HepG2 (cell line): Measurements from ENCODE around the gene ZNF620. TPM values are rescaled to one million over a fixed set of nuclear protein-coding genes. Genes with fewer than 3 reads are reported as not detected.

Experiments used
- DNMT1 ChIP-seq: sonication (generic); formaldehyde crosslinking; IDR thresholded peaks from 2 replicates; pipeline ENCODE4 v1.5.1; 2020; ENCODE audit warnings: mild to moderate bottlenecking, missing genetic modification reagents
- GRHL1 ChIP-seq: sonication (generic); formaldehyde crosslinking; conservative IDR thresholded peaks from 2 replicates; pipeline ENCODE4 v1.8.0; 2022; ENCODE audit warnings: missing genetic modification reagents
- HMGXB3 ChIP-seq: sonication (generic); formaldehyde crosslinking; IDR thresholded peaks from 2 replicates; pipeline ENCODE4 v1.4.0; 2020; ENCODE audit warnings: missing genetic modification reagents, borderline replicate concordance
- HOXA9 ChIP-seq: sonication (generic); formaldehyde crosslinking; IDR thresholded peaks from 2 replicates; pipeline ENCODE4 v1.8.1; 2022; ENCODE audit warnings: missing genetic modification reagents, mild to moderate bottlenecking, moderate library complexity, borderline replicate concordance
- HOXD1 ChIP-seq: sonication (generic); formaldehyde crosslinking; IDR thresholded peaks from 2 replicates; pipeline ENCODE4 v1.5.0; 2020; ENCODE audit warnings: missing genetic modification reagents
- MYC ChIP-seq: sonication (generic); formaldehyde crosslinking; IDR thresholded peaks from 2 replicates; pipeline ENCODE4 v1.9.0; 2021; ENCODE audit warnings: missing genetic modification reagents, borderline replicate concordance
- SCMH1 ChIP-seq: sonication (generic); formaldehyde crosslinking; IDR thresholded peaks from 2 replicates; pipeline ENCODE4 v1.9.0; 2021; ENCODE audit warnings: missing genetic modification reagents, mild to moderate bottlenecking, borderline replicate concordance
- SIN3A ChIP-seq: IDR thresholded peaks from 2 replicates; pipeline ENCODE4 v1.6.1; 2011; ENCODE audit warnings: low read depth, mild to moderate bottlenecking, control low read depth, low read length, borderline replicate concordance
- TCF7 ChIP-seq: sonication (generic); IDR thresholded peaks from 2 replicates; pipeline ENCODE4 v1.6.1; 2016; ENCODE audit warnings: antibody characterized with exemption, low read depth
- THAP8 ChIP-seq: sonication (generic); formaldehyde crosslinking; IDR thresholded peaks from 2 replicates; pipeline ENCODE4 v1.5.1; 2020; ENCODE audit warnings: missing genetic modification reagents, mild to moderate bottlenecking, borderline replicate concordance
- TSC22D2 ChIP-seq: sonication (generic); formaldehyde crosslinking; IDR thresholded peaks from 2 replicates; pipeline ENCODE4 v1.5.1; 2020; ENCODE audit warnings: missing genetic modification reagents, mild to moderate bottlenecking, borderline replicate concordance
- ZBTB42 ChIP-seq: sonication (generic); formaldehyde crosslinking; IDR thresholded peaks from 2 replicates; pipeline ENCODE4 v1.5.0; 2020; ENCODE audit warnings: mild to moderate bottlenecking, missing genetic modification reagents
- ZFP62 ChIP-seq: sonication (generic); formaldehyde crosslinking; IDR thresholded peaks from 2 replicates; pipeline ENCODE4 v1.4.0; 2020; ENCODE audit warnings: missing genetic modification reagents
- ZNF30 ChIP-seq: sonication (generic); formaldehyde crosslinking; IDR thresholded peaks from 2 replicates; pipeline ENCODE4 v1.5.0; 2020; ENCODE audit warnings: mild to moderate bottlenecking, missing genetic modification reagents
- ZNF331 ChIP-seq: sonication (generic); formaldehyde crosslinking; IDR thresholded peaks from 2 replicates; pipeline ENCODE4 v1.4.0; 2020; ENCODE audit warnings: missing genetic modification reagents
- ZNF460 ChIP-seq: sonication (generic); formaldehyde crosslinking; IDR thresholded peaks from 2 replicates; pipeline ENCODE4 v1.5.1; 2020; ENCODE audit warnings: missing genetic modification reagents, mild to moderate bottlenecking, borderline replicate concordance
- ZNF501 ChIP-seq: sonication (generic); formaldehyde crosslinking; IDR thresholded peaks from 2 replicates; pipeline ENCODE4 v1.5.1; 2020; ENCODE audit warnings: mild to moderate bottlenecking, moderate library complexity, missing genetic modification reagents
- ZNF616 ChIP-seq: sonication (generic); formaldehyde crosslinking; IDR thresholded peaks from 2 replicates; pipeline ENCODE4 v1.5.0; 2020; ENCODE audit warnings: low read depth, mild to moderate bottlenecking, missing genetic modification reagents
- ZNF672 ChIP-seq: sonication (generic); formaldehyde crosslinking; IDR thresholded peaks from 2 replicates; pipeline ENCODE4 v1.8.1; 2022; ENCODE audit warnings: missing genetic modification reagents
- ZNF710 ChIP-seq: sonication (generic); formaldehyde crosslinking; IDR thresholded peaks from 2 replicates; pipeline ENCODE4 v1.5.0; 2020; ENCODE audit warnings: mild to moderate bottlenecking, missing genetic modification reagents, borderline replicate concordance
- polyA plus RNA-seq, 8 experiments: library from polyadenylated mRNA; depleted of rRNA in 3 of 8; stranded (reverse) in 7 of 8; unstranded in 1 of 8; fragments of >200 nt; fragmentation: Illumina TruSeq in 4 of 8; extraction: Trizol in 4 of 8; gene quantifications; 2 replicates each; pipeline versions ENCODE4 v1.2.1 to v1.2.3, GENCODE V29; 2011 to 2016; ENCODE audit warnings: low read depth in 4 of 8, missing spikeins in 1 of 8, mixed read lengths in 1 of 8; ENCODE audit not compliant: insufficient read depth in 1 of 8
- total RNA-seq, 5 experiments: library from RNA; depleted of rRNA; stranded (reverse); fragments of >200 nt; fragmentation: Illumina TruSeq; extraction: Trizol; gene quantifications; 2 replicates each; pipeline ENCODE4 v1.2.3, GENCODE V29; 2016; ENCODE audit warnings: low read depth in 1 of 5

The ZNF620 gene
- total and polyA plus RNA-seq, 2 of the 13 experiments (the other 11 are each of a cell fraction or from before 2014, with no cell fraction given): 2.3 to 12.2 TPM

GRCh38 chr3:40456940-40457823 is 48.7 kb upstream of the ZNF620 start, which contains the start of gene RPL14 (continued):
- TF ChIP-seq TCF7: no peak
- 0 out of 2 replicates have a peak, but pooled peaks have one; percentile 66 for TF ChIP-seq HOXD1
- TF ChIP-seq ZFP62: no peak
- TF ChIP-seq DNMT1 (CRISPR knock-in tag): no peak
- TF ChIP-seq ZNF501 (CRISPR knock-in tag): peak; percentile 87; the same call in 1 of the 2 replicates
- TF ChIP-seq ZNF30 (CRISPR knock-in tag): no peak
- TF ChIP-seq THAP8 (CRISPR knock-in tag): peak; percentile 92; the same call in 1 of the 2 replicates
- peak; percentile 46; the same call in 1 of the 2 replicates for TF ChIP-seq ZNF331
- no peak for TF ChIP-seq TSC22D2 (CRISPR knock-in tag)
- TF ChIP-seq SCMH1: no peak
- TF ChIP-seq SIN3A: peak; percentile 83; the same call in 1 of the 2 replicates
- peak; percentile 56; the same call in 1 of the 2 replicates for TF ChIP-seq HMGXB3 (CRISPR knock-in tag)
- 0 out of 2 replicates have a peak, but pooled peaks have one; percentile 59 for TF ChIP-seq ZBTB42 (CRISPR knock-in tag)
- peak; percentile 85; the same call in 1 of the 2 replicates for TF ChIP-seq ZNF616 (CRISPR knock-in tag)
- peak; percentile 93; the same call in 1 of the 2 replicates for TF ChIP-seq HOXA9
- TF ChIP-seq GRHL1 (CRISPR knock-in tag): no peak
- TF ChIP-seq ZNF710 (CRISPR knock-in tag): no peak
- peak; percentile 99 for TF ChIP-seq MYC (CRISPR knock-in tag)
- TF ChIP-seq ZNF672 (CRISPR knock-in tag): 0 out of 2 replicates have a peak, but pooled peaks have one; percentile 37
- TF ChIP-seq ZNF460 (CRISPR knock-in tag): no peak
